ENCODE results near the gene BYSL.

GRCh38 chr6:41877051-41877680 is 44.1 kb upstream of the BYSL start:
- TF ChIP-seq CTCF (IDR thresholded peaks at IDR 0.05; ENCODE audit: low read depth, low read length, poor library complexity, severe bottlenecking) (no peak), EZH2phosphoT487 (IDR thresholded peaks at IDR 0.05; ENCODE audit: borderline replicate concordance, low read length) (no peak)
